HuH-7 (cell line): ENCODE data around the gene PRDM13.
"Not testable (repeated sequence)": the region's sequence is repeated elsewhere in the genome, so short reads cannot be mapped to it uniquely, and the experiment has no call there.

Experiments
- DNase-seq: peaks from one replicate; pipeline ENCODE4 v3.0.0; 2011; ENCODE audit warnings: low spot score

Gene PRDM13

GRCh38 chr6:99606656-99607415, at the start of gene PRDM13:
Gene PRDM13, plus strand, starts transcription at chr6:99606833. Its CDS starts 202 bp downstream, at chr6:99607035.
- no peak for DNase-seq

GRCh38 chr6:99559057-99559456, 47.6 kb upstream of the PRDM13 start:
- DNase-seq: no peak

- DNase-seq: no peak
These were observed 46.0 kb upstream of the PRDM13 start for GRCh38 chr6:99560668-99561067.

- DNase-seq: no peak
These were observed 43.4 kb upstream of the PRDM13 start for GRCh38 chr6:99563056-99563723.

GRCh38 chr6:99568103-99568933, 38.3 kb upstream of the PRDM13 start, which contains the start of gene CCNC:
Gene CCNC, minus strand, starts transcription at chr6:99568660. Its CDS starts 133 bp downstream, at chr6:99568527.
- DNase-seq: peak; percentile 85

- DNase-seq: no peak
These were observed 32.5 kb upstream of the PRDM13 start for GRCh38 chr6:99573980-99574617.

GRCh38 chr6:99575544-99576227, 30.9 kb upstream of the PRDM13 start:
- no peak for DNase-seq

- DNase-seq: no peak
These were observed 26.9 kb upstream of the PRDM13 start for GRCh38 chr6:99579781-99580180.

GRCh38 chr6:99587792-99588191, 18.8 kb upstream of the PRDM13 start:
- DNase-seq: no peak

- no peak for DNase-seq
These were observed 17.9 kb upstream of the PRDM13 start for GRCh38 chr6:99588618-99589289.

GRCh38 chr6:99589290-99589672, 17.4 kb upstream of the PRDM13 start:
- DNase-seq: no peak

GRCh38 chr6:99589907-99590493, 16.6 kb upstream of the PRDM13 start:
- no peak for DNase-seq

GRCh38 chr6:99590728-99591672, 15.6 kb upstream of the PRDM13 start:
- no peak for DNase-seq

GRCh38 chr6:99591673-99592364, 14.8 kb upstream of the PRDM13 start:
- no peak for DNase-seq

GRCh38 chr6:99592900-99593299, 13.7 kb upstream of the PRDM13 start:
- no peak for DNase-seq

GRCh38 chr6:99594696-99595095, 11.9 kb upstream of the PRDM13 start:
- not testable (repeated sequence) for DNase-seq

GRCh38 chr6:99602520-99603420, 3.9 kb upstream of the PRDM13 start:
- no peak for DNase-seq
